Skeletal muscle cell (primary cell): ENCODE data around the gene CCNK.

Experiments
- DNase-seq: peaks from one replicate; pipeline ENCODE4 v3.0.0-alpha.2; 2010; ENCODE audit warnings: low read depth
- H3K4me3 ChIP-seq: 2 replicates; pipeline ENCODE4 v1.5.1; 2011; ENCODE audit warnings: low read depth, mild to moderate bottlenecking, control low read depth, low read length, moderate library complexity

The CCNK gene

GRCh38 chr14:99502989-99503421 is 21.8 kb downstream of the CCNK start:
- H3K4me3 ChIP-seq = no peak overlapping the region

GRCh38 chr14:99503848-99504453 is 22.7 kb downstream of the CCNK start:
- DNase-seq = no peak
- H3K4me3 ChIP-seq = no peak overlapping the region

More at GRCh38 chr14:99502989-99503421, 21.8 kb downstream of the CCNK start:
- DNase-seq = no peak

GRCh38 chr14:99505089-99505488 is 23.9 kb downstream of the CCNK start:
- H3K4me3 ChIP-seq = no peak overlapping the region
- DNase-seq = no peak

GRCh38 chr14:99506276-99506675 is 25.1 kb downstream of the CCNK start:
- DNase-seq = no peak
- no peak overlapping the region for H3K4me3 ChIP-seq

- no peak overlapping the region for H3K4me3 ChIP-seq
- no peak for DNase-seq
Observed at GRCh38 chr14:99507860-99508640, 26.8 kb downstream of the CCNK start.

GRCh38 chr14:99508896-99509629 is 27.9 kb downstream of the CCNK start:
- H3K4me3 ChIP-seq = no peak overlapping the region
- no peak for DNase-seq

- DNase-seq = no peak
- H3K4me3 ChIP-seq = no peak overlapping the region
Observed at GRCh38 chr14:99509871-99510555, 28.8 kb downstream of the CCNK start.

- H3K4me3 ChIP-seq = no peak overlapping the region
- no peak for DNase-seq
Observed at GRCh38 chr14:99510556-99511139, 29.4 kb downstream of the CCNK start.

GRCh38 chr14:99511421-99512109 is 30.4 kb downstream of the CCNK start:
- H3K4me3 ChIP-seq = no peak overlapping the region
- no peak for DNase-seq

- DNase-seq = no peak
Observed at GRCh38 chr14:99512110-99512449, 30.9 kb downstream of the CCNK start.

GRCh38 chr14:99512571-99513182 is 31.5 kb downstream of the CCNK start:
- no peak overlapping the region for H3K4me3 ChIP-seq
- DNase-seq = no peak

More at GRCh38 chr14:99512110-99512449, 30.9 kb downstream of the CCNK start:
- no peak overlapping the region for H3K4me3 ChIP-seq

GRCh38 chr14:99513183-99513694 is 32.0 kb downstream of the CCNK start:
- no peak overlapping the region for H3K4me3 ChIP-seq
- no peak for DNase-seq

- H3K4me3 ChIP-seq = no peak overlapping the region
- DNase-seq = no peak
Observed at GRCh38 chr14:99513946-99514551, 32.8 kb downstream of the CCNK start.

GRCh38 chr14:99514552-99515300 is 33.5 kb downstream of the CCNK start:
- H3K4me3 ChIP-seq = no peak overlapping the region
- no peak for DNase-seq

- DNase-seq = no peak
- no peak overlapping the region for H3K4me3 ChIP-seq
Observed at GRCh38 chr14:99515301-99516155, 34.3 kb downstream of the CCNK start.

GRCh38 chr14:99516156-99516870 is 35.1 kb downstream of the CCNK start:
- H3K4me3 ChIP-seq = no peak overlapping the region
- no peak for DNase-seq
